ENCODE data around the gene KIAA0513. TPM values are rescaled to one million over a fixed set of nuclear protein-coding genes. Genes with fewer than 3 reads are reported as not detected.

The KIAA0513 gene
- total RNA-seq, 1 donor from 2014 or later: 56.1 TPM

DNA sequence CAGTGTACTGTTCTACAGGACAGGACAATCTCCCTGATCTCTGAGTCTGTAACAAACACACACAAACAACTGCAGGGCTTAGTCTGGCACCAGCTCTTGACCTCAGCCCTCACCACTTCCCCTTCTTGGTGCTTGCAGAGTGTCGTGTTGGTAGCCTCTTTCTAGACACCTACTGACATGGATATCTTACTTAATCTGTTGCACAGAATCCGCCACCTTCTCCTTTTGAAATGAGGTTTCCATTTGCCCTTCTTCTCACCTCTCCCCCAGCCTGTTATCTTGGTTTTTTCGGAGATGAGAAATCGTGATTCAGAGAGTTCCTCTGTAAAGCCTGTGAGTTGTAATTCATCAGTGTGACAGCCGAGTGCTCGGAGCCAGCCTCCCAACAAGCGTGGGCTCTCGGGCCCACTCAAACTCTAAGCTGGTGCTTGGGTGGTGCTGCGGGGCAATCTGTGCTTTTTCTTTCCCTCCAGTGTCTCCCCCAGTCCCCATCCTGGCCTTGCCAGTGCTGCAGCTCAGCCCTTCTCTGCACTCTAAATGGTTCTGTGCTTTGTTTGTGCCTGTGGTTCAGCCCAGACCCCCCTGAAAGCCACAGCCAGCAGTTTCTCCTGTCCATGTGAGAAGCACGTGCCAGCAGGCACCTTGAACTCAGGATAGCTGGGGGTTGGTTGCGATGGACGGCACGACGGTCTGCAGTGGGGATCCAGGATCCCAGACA, 28.1 kb downstream of the KIAA0513 start:
- Mint-ChIP-seq H3K4me3 (ENCODE audit: unreplicated experiment) (peak overlapping the region; percentile 49), H3K27ac (ENCODE audit: unreplicated experiment) (no peak overlapping the region)

DNA sequence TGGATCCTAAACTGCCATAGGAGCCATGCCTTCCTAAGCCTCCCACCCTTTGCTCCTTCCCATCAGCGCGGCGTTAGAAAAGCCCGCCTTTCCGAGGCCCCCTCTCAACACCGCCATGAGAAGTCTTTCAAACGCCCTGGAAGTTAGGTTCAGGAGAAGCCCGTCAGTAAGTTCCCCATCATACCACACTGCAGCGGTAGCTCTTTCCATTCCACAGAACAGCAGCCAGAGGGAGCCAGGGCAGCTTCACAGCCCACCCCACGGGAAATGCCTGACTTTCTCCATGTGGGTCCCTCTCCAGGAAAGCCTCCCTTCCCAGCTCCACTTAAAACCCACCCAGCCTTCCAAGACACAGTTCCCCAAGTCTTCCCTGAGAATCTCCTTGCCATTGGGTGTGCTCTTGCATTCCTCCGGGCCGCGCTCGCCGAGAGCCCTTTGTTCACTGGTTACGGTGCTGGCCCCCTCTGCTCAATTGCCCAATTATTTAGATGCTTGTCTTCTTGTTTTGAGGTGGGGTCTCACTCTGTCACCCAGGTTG, 28.7 kb downstream of the KIAA0513 start:
- H3K27ac Mint-ChIP-seq (ENCODE audit: unreplicated experiment): no peak overlapping the region
- H3K4me3 Mint-ChIP-seq (ENCODE audit: unreplicated experiment): no peak overlapping the region
- TF ChIP-seq, protein P1, sequence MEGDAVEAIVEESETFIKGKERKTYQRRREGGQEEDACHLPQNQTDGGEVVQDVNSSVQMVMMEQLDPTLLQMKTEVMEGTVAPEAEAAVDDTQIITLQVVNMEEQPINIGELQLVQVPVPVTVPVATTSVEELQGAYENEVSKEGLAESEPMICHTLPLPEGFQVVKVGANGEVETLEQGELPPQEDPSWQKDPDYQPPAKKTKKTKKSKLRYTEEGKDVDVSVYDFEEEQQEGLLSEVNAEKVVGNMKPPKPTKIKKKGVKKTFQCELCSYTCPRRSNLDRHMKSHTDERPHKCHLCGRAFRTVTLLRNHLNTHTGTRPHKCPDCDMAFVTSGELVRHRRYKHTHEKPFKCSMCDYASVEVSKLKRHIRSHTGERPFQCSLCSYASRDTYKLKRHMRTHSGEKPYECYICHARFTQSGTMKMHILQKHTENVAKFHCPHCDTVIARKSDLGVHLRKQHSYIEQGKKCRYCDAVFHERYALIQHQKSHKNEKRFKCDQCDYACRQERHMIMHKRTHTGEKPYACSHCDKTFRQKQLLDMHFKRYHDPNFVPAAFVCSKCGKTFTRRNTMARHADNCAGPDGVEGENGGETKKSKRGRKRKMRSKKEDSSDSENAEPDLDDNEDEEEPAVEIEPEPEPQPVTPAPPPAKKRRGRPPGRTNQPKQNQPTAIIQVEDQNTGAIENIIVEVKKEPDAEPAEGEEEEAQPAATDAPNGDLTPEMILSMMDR (IDR thresholded peaks at IDR 0.05; ENCODE audit: partially characterized antibody, unreplicated experiment): no peak
- DNase-seq: peak; percentile 44
- H3K27me3 Mint-ChIP-seq (ENCODE audit: unreplicated experiment): peaks cover 4% of the 10 kb centered on the region
- H3K9me3 Mint-ChIP-seq (ENCODE audit: unreplicated experiment): no peaks in the 10 kb centered on the region
- no peaks in the 10 kb centered on the region for H3K36me3 Mint-ChIP-seq (ENCODE audit: unreplicated experiment)
- H3K4me1 Mint-ChIP-seq (ENCODE audit: low read depth, unreplicated experiment): peaks cover 37% of the 10 kb centered on the region

More for the DNA sequence above, 28.1 kb downstream of the KIAA0513 start:
- Mint-ChIP-seq H3K27me3 (ENCODE audit: unreplicated experiment) (peaks cover 4% of the 10 kb centered on the region), H3K9me3 (ENCODE audit: unreplicated experiment) (no peaks in the 10 kb centered on the region), H3K4me1 (ENCODE audit: low read depth, unreplicated experiment) (peaks cover 37% of the 10 kb centered on the region), H3K36me3 (ENCODE audit: unreplicated experiment) (no peaks in the 10 kb centered on the region)
- no peak for DNase-seq
- TF ChIP-seq, protein P1 (IDR thresholded peaks at IDR 0.05; ENCODE audit: partially characterized antibody, unreplicated experiment): no peak

DNA sequence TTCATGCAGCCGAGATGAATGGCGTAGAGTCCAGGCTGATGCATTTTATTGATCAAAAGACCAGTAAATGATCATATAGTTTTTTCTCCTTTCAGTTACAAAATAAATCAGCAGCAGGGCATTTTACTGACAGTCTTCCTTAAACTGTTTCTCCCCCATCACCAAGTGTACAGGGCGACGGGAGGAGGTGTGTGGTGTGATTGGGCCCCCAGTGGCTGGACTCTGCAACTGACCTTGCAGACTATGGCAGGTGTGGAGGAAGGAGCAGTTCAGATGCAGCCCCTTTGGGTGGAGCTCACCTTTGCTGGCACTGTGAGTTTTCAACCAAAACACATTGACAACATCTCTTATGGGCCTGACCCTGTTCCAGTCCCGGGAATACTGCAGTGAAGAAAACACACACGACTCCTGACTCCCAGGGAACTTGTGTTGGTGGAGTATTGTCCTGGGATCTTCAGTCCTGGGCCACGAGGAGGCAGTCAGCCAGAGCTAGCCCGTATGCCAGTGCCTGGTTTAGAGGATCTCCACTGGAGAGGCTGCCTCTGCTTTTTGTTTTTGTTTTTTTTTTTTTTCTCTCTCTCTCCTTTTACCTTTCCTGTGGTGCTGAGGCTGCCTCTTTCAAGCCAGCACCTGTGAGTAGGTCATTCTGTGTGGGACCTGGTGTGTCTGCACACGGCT, 29.8 kb downstream of the KIAA0513 start:
- Mint-ChIP-seq H3K4me3 (ENCODE audit: unreplicated experiment) (peak overlapping the region; percentile 71), H3K4me1 (ENCODE audit: low read depth, unreplicated experiment) (peaks cover 44% of the 10 kb centered on the region), H3K27ac (ENCODE audit: unreplicated experiment) (peak overlapping the region; percentile 86), H3K27me3 (ENCODE audit: unreplicated experiment) (peaks cover 6% of the 10 kb centered on the region), H3K36me3 (ENCODE audit: unreplicated experiment) (no peaks in the 10 kb centered on the region), H3K9me3 (ENCODE audit: unreplicated experiment) (no peaks in the 10 kb centered on the region)
- TF ChIP-seq, protein P1 (IDR thresholded peaks at IDR 0.05; ENCODE audit: partially characterized antibody, unreplicated experiment): peak; percentile 22
- no peak for DNase-seq

DNA sequence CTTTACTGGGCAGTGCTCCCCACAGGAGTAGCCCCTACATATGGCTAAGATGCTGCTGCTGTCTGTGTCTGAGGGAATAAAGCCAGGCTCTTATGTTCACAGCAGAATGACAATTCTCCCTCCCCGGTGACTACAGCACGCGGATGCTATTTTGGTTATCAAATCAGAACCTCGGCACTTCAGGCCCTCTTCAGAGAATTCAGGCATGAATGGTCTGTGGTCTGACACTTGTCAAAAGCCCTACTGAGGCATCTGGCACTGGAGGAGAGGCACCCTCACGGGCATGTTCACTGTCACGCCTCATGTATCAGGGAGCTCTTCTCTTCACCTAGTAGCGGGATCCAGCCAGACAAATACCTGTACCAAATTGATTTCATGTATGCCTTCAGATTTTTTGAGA, 30.4 kb downstream of the KIAA0513 start:
- H3K4me1 Mint-ChIP-seq (ENCODE audit: low read depth, unreplicated experiment): peaks cover 50% of the 10 kb centered on the region
- H3K27me3 Mint-ChIP-seq (ENCODE audit: unreplicated experiment): peaks cover 6% of the 10 kb centered on the region
- DNase-seq: no peak
- TF ChIP-seq, protein P1 (IDR thresholded peaks at IDR 0.05; ENCODE audit: partially characterized antibody, unreplicated experiment): no peak
- H3K27ac Mint-ChIP-seq (ENCODE audit: unreplicated experiment): peak overlapping the region; percentile 86
- H3K36me3 Mint-ChIP-seq (ENCODE audit: unreplicated experiment): no peaks in the 10 kb centered on the region
- peaks cover 2% of the 10 kb centered on the region for H3K9me3 Mint-ChIP-seq (ENCODE audit: unreplicated experiment)
- peak overlapping the region; percentile 71 for H3K4me3 Mint-ChIP-seq (ENCODE audit: unreplicated experiment)

DNA sequence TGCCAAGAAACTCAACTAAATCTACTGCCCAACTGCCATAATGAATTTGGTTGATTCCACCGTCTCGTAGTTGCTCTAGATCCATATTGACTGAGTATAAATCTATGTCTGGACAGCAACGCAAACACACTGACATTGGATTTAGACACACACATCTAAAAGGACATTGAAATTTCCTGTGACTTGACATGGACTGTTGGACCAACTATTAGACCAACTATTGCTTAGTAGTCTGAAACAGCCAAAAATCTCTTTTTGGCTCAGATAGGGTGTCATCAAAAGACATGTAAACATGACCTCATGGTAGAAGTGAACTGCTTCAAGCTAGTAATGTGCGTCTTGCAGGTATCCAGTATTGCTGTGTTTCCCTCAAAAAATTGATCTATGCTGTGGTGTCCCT, 31.3 kb downstream of the KIAA0513 start:
- H3K27me3 Mint-ChIP-seq (ENCODE audit: unreplicated experiment): peaks cover 6% of the 10 kb centered on the region
- H3K4me1 Mint-ChIP-seq (ENCODE audit: low read depth, unreplicated experiment): peaks cover 58% of the 10 kb centered on the region
- H3K4me3 Mint-ChIP-seq (ENCODE audit: unreplicated experiment): no peak overlapping the region

More for the DNA sequence above, 31.3 kb downstream of the KIAA0513 start:
- no peak for DNase-seq
- Mint-ChIP-seq H3K9me3 (ENCODE audit: unreplicated experiment) (peaks cover 2% of the 10 kb centered on the region), H3K27ac (ENCODE audit: unreplicated experiment) (no peak overlapping the region), H3K36me3 (ENCODE audit: unreplicated experiment) (no peaks in the 10 kb centered on the region)
- TF ChIP-seq, protein P1 (IDR thresholded peaks at IDR 0.05; ENCODE audit: partially characterized antibody, unreplicated experiment): no peak
